Left cardiac atrium (tissue), 4 donors: ENCODE measurements around the gene TEKT2. TPM values are rescaled to one million over a fixed set of nuclear protein-coding genes. Genes with fewer than 3 reads are reported as not detected.
A peak's percentile ranks its signal among the peaks of the same experiment; 100 is the strongest.

ENCODE experiments used
- ATAC-seq, 2 donors: fragments of 200-7000 bp; cut with Tn5 transposase; one replicate each; pipeline ENCODE4 v1.9.1; 2020; ENCODE audit warnings: mild to moderate bottlenecking in 2 of 2, moderate library complexity in 2 of 2
- DNase-seq: peaks from one replicate; pipeline ENCODE4 v3.0.0-alpha.2; 2020
- intact Hi-C, 2 donors: fragments of 100-400 bp; cut with DNase I; formaldehyde crosslinking; loops; one replicate each; pipeline versions ENCODE4 v1.14.1 to v1.15.1; 2022 to 2023
- long read RNA-seq: library from polyadenylated mRNA; unstranded; transcript quantifications from one replicate; pipeline ENCODE4 v2.0.0, GENCODE V29; 2021
- total RNA-seq, 2 donors: library from RNA; stranded (reverse); fragmentation: NEBNext Ultra II Directional; extraction: Animal tissue kit (Norgen Biotek cat#: 25700); gene quantifications; one replicate each; pipeline ENCODE4 v1.2.1, GENCODE V29; 2021
- donor health status: DM: no; HTN: yes; CAD: no.
- donor health status: DM: no; HTN: yes; CAD: no; lungs with severe emphysema.
- donor health status: DM: yes; HTN: yes; CAD: no.
- donor health status: Dilated cardiomyopathy.

The TEKT2 gene, protein sequence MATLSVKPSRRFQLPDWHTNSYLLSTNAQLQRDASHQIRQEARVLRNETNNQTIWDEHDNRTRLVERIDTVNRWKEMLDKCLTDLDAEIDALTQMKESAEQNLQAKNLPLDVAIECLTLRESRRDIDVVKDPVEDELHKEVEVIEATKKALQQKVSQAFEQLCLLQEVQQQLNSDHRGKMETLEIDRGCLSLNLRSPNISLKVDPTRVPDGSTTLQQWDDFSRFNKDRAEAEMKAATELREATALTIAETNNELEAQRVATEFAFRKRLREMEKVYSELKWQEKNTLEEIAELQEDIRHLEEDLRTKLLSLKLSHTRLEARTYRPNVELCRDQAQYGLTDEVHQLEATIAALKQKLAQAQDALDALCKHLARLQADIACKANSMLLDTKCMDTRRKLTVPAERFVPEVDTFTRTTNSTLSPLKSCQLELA
- under 1 TPM in 1 of 2 donors, not detected in 1; 0.27 TPM for total RNA-seq
- long read RNA-seq, result 0 reads

DNA sequence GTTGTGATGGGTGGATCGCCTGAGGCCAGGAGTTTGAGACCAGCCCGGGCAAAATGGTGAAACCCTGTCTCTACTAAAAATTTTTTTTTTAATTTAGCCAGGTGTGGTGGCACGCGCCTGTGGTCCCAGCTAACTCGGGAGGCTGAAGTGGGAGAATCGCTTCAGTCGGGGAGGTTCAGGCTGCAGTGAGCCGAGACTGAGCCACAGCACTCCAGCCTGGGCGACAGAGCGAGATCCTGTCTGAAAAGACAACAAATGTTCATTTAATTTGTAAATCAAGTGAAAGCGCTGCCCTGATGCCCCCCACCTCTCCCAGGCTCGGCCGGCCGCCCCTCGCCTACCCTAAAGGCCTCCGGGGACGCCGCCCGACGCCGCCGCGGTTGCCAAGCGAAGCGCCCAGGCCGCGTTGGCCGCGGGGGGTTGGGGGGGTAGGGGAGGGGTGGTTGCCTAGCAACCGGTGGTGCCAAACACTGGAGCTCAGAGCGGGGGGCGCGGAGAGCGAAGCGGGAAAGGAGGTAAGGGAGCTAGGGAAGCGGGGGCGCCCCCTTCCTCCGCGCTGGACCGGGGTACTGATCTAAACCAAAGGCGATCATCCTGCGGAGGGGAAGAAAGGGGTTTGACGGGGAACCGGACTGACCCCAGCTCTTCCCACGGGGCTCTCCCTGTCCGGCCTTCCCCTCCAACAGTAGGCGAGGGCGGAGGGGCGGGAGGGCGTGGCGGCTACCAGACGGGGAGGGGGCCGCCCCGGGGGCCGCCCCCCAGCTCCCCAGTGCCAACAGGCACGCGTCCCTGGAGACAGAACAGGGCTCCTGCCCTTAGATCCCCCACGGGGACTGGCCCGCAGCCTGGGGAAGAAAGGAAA lies at the start of gene TEKT2:
TEKT2 (plus strand) TSS at position 460 of the 862 bp plus-strand sequence. CDS start 828 bp downstream, outside the sequence.
- intact Hi-C loops, result no loop called here
- peak; percentile 2 to 13 for ATAC-seq
- DNase-seq, result no peak

DNA sequence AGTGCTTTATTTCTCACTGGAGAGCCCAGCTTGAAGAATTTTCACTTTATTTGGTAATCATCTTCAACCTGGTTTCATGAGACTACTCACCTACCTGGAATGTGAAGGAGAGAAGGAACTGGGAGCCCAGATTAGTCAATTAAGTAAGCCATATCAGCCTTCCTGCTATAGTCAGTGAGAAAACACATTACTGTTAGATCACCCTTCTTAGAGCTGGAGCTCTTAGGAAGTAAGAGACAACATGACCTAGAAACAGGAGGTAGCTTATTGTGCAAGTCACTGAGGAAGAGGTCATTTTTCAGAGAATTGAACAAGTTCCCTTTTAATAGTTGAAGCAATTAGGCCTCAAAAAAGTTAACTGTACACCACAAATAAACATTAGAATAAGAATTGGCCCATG lies 49.2 kb upstream of the TEKT2 start:
- ATAC-seq (peak; percentile 53 to 96), DNase-seq (no peak)
- intact Hi-C loops, result no loop called here

DNA sequence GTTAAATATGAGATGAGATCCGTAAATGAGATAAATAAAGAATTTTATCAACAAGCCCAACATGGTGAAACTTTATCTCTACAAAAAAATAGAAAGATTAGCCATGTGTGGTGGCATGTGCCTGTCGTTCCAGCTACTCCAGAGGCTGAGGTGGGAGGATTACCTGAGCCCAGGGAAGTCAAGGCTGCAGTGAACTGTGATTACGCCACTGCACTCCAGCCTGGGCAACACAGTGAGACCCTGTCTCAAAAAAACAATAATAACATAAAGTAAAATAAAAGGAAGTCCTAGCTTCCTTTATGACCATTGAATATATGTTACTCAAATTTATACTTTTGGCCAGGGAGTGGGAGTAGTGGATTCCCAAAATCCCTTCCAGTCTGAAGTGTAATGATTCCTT lies 48.7 kb upstream of the TEKT2 start:
- no peak for DNase-seq
- intact Hi-C loops, result no loop called here
- no peak for ATAC-seq

DNA sequence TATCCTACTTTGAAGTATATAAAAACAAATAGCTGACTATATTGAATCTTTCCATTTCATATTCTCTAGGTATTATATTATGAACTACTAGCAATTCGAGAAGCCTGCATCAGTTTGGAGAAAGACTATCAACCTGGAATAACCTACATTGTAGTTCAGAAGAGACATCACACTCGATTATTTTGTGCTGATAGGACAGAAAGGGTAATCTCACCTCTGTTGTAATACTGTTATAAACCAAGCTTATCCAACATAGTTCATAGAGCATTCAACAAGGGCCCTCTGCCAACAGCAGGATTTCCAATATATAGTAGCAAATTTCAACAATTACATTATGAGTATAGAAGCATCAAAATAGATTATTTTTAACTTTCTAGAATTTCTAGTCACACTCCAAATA lies 43.7 kb upstream of the TEKT2 start:
- ATAC-seq (no peak), DNase-seq (no peak)
- intact Hi-C loops, result no loop called here

DNA sequence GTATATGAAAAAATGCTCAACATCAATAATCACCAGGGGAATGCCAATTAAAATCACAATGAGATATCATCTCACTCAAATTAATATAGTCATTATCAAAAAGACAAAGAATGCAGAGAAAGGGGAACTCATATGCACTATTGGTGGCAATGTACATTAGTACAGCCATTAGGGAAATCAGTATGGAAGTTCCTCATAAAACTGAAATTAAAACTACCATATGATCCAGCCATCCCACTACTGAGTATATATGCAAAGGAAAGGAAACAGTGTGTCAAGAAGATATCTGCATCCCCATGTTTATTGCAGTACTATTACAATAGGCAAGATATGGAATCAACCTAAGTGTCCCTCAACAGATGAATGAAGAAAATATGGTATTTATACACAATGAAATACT lies 32.1 kb upstream of the TEKT2 start:
- DNase-seq (no peak), ATAC-seq (no peak)
- intact Hi-C loops, result no loop called here

DNA sequence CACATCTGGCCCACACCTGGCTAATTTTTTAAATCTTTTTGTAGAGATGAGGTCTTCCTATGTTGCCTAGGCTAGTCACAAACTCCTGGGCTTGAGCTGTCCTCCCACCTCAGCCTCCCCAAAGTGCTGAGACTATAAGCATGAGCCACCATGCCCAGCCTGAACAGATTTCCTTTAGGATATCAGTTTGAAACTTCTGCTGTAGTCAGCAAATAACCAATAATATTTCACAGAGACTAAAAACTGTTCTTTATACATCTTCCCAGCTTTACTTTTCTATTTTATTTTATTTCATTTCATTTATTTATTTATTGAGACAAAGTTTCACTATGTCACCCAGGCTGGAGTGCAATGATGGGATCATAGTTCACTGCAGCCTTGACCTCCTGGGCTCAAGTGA lies 29.9 kb upstream of the TEKT2 start:
- DNase-seq (no peak), ATAC-seq (no peak)
- intact Hi-C loops, result no loop called here

DNA sequence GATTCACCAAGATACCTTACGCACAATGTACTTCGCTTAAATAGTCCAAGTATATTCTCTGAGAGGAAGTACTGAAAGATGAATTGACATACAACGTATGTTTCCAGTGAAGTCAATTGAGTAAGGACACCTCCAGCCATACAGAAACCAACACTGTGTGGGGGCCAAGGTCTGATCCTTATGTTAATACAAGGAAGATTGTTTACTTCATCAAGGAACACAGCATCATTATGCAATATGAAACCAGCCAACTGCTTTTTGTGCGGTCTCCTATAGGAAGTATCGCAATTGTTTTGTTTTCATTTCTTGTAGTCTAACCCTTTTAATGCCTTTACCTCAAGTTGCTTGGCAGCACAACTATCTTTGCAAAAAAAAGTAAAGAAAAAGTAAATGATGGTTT lies 28.2 kb upstream of the TEKT2 start:
- no peak for DNase-seq
- intact Hi-C loops, result no loop called here
- ATAC-seq, result no peak

DNA sequence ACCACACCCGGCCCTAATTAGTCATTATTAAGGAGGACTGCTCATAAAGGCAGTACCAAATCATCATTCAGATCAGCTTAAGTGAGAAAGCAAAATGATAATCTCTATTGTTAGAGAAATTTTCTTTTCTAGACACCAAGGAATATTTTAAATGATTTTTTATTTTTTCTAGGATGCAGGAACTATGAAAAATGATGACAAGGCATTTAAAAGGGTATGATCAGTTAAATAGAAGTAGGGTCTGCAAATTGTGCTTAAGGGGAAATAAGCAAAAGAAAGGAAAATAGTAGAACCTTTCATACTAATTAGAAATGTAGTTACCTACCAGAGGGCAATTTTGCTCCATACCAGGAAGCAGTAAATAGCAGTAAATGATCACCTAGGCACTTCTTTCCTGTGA lies 21.6 kb upstream of the TEKT2 start:
- intact Hi-C loops, result no loop called here
- no peak for ATAC-seq
- DNase-seq, result no peak

DNA sequence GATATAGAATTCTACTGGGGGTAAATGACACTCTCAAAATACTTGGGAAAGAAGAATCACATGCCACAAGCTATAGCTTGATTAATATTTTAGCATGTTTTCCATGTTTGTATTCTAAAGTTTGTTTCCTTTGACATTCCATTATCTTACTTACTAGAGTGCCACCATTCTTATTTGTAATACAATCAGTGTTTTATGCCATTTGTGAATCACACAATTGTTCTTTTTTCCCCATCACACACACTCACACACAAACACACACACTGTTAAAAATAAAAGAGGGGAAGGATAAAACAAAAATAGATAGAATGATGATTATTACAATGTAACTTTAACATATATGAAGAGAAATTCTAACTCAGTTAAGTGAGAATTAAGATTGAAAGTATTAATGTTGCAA lies 16.0 kb upstream of the TEKT2 start:
- intact Hi-C loops, result no loop called here
- DNase-seq (no peak), ATAC-seq (no peak)

DNA sequence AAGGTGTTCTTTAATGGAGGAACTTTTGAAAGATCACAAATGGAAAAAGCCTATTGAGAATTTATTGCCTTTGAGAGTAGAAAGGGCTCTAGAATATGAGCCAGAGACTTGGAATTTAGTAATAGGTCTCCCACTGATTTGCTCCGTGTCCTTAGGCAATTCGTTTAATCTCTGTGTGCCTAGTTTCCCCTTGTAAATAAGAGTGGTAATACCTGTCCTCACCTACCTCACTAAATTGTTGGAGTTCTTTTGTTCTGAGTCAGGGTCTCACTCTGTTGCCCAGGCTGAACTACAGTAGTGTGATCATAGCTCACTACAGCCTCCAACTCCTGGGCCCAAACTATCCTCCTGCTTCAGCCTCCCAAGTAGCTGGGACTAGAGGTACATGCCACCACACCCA lies 15.0 kb upstream of the TEKT2 start:
- intact Hi-C loops, result no loop called here
- ATAC-seq (no peak), DNase-seq (no peak)

DNA sequence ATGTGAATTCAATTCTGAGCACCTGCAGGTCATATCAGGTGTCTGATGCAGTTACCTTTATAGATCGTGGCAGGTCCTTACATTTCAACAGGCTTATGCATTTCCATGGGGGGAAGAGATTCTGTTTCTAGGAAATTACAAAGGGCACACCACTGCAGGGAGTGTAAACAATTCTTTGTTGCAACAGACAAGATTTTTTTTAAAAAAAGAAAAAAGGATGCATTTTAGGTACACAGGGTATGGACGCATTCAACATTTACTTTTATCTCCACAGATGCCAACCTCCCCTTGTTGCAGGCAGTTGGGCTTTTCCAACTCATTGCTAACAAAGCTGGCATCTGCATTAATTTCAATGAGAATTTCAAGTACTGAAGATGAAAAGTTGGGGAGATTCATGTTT lies 13.5 kb upstream of the TEKT2 start:
- ATAC-seq, result no peak
- DNase-seq, result no peak
- intact Hi-C loops, result no loop called here

DNA sequence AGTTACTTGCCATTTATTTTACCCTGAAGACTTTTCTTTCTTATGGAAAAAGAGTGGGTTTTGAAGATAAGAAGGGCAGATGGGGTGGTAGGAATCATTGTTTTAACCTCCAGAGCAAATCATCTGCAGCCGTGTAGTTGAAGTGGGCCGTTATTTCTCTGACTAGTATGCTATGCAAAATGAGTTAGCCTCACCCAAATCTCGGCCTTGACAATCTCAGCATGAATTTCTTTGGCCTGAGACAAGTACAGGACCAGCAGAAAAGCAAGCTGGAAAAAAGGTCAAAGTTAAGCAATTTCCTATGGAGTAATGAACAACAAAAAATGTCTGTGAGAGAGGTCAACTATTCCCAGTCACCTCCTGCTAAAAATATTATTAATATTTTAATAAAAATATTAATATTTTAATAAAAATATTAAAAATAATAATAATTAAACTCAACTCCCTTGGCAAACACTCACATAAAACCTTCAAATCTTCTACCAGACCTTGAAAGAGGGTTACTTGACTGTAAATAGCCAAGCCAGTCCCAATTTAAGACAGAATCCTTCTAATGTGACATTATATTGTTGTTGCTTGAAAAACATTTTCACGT lies 6.8 kb upstream of the TEKT2 start:
- no peak for DNase-seq
- no peak for ATAC-seq
- intact Hi-C loops, result no loop called here

DNA sequence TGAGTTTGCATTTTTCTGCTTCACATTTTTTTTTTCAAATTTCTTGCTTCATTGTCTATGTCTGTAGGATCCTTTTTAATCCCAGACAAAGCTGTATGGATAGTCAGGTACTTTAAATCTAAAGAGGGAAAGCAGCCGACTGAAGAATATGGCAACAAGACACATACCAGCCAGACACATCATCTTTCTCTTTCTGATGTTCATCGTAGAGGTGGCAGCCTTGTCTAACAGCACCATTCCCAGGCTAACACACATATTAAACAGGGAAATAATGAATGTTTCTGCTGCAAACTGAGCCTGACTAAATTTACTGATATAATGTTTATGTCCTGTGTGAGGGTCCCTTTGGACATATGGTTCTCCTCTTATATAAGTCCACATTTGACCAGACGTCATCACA lies 3.7 kb upstream of the TEKT2 start:
- intact Hi-C loops, result no loop called here
- ATAC-seq (no peak), DNase-seq (no peak)

DNA sequence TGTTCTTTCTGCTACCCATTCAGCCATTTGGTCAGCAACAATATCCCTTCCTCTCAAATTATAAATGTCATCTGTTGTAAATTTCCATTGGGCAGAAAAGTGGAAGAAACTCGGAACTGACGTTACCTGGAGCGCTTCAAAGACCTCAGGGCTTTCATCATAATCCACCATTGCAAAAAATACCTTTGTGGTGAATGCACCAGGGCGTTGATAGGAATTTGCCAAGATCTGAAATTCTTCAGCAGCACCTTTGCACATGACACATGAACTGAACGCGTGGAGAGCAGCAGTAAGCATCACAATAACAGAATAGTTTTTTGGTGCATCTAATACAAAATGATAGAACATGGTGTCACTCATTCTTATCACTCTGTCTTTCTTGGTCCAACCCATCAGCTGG lies 3.1 kb upstream of the TEKT2 start:
- DNase-seq (no peak), ATAC-seq (peak in 1 of 2 donors; percentile 43)
- intact Hi-C loops, result no loop called here

DNA sequence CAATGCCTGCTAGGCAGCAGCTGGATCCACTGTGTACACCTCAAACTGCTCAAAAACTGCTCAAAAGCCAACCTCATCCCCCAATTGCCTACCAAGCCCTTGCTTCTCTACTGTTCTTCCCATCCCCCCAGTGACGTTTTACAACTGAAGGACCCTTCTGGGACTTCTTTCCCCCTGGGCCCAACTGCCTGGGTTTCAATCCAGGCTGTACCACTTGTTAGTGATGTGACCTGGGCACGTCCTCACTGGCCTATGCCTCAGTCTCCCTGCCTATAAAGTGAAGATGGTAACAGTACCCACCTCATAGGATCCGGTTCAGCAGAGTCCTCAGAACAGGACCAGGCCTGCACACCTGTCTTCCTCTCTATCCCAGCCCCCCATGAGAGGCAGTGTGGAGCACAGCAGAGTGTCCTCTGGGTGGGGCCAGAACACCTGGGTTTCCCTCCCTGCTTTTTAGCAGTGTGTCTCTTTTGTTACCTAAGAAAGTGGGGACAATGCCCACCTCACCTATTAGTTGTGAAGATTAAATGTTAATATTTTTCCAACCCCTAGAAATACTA lies 1.9 kb upstream of the TEKT2 start:
- DNase-seq (no peak), ATAC-seq (no peak)
- intact Hi-C loops, result no loop called here

DNA sequence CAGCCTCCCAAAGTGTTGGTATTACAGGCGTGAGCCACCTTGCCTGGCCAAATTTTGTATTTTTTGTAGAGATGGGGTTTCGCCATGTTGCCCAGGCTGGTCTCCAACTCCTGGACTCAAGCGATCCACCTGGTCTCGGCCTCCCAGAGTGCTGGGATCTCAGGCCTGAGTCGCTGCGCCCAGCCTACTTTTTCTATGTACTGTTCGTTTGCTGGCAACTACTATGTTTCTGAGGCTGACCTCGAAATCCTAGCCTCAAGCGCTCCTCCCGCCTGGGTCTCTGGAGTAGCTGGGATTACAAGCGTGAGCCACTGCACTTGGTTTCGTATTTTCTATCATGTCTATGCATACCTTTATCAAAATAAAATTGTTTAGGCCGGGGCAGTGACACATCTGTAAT lies 675 bp upstream of the TEKT2 start:
- no peak for DNase-seq
- intact Hi-C loops, result no loop called here
- no peak for ATAC-seq

DNA sequence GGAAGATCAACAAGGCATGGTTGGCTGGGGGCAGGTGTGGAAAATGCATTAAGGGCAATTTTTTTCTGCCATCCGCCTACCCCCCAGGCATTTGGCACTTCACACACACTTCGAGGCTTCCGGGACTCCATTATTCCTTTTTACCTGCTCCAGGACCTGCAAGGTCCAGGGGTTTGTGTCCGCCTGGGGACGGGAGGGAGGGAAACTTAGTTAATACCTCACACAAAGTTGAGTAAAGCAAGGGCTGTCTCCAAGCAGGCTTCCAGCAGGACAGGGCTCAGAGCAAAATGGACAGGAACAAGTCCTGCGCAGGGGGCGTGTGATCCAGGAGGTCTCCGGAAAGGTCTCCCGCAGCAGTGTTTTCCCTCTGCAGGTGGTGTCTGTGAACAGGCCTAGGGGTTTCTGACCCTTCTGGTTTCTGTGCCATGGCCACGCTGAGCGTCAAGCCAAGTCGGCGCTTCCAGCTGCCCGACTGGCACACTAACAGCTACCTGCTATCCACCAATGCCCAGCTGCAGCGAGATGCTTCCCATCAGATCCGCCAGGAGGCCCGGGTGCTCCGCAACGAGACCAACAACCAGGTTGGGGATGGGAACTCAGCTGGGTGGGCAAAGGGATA lies 712 bp downstream of the TEKT2 start:
- no peak for DNase-seq

DNA sequence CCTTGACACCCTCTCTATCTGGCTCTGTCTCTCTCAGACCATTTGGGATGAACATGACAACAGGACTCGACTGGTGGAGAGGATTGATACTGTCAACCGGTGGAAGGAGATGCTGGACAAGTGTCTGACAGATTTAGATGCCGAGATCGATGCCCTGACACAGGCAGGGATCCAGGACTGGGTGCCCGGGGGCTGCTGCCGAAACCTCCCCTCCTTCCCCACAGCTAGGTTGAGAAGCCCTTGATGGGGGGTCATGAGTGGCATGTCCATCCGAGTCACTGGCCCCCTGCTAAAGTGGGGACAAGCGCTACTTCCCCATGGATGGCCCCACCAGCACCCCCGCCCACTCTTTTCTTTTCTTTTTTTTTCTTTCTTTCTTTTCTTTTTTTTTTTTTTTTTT lies 1.2 kb downstream of the TEKT2 start:
- intact Hi-C loops, result no loop called here
- DNase-seq (no peak), ATAC-seq (no peak)

More for the DNA sequence above, 712 bp downstream of the TEKT2 start:
- no peak for ATAC-seq
- intact Hi-C loops, result no loop called here
